Chondrocyte (in vitro differentiated cells): ENCODE results near the gene BCL2. TPM values are rescaled to one million over a fixed set of nuclear protein-coding genes. Genes with fewer than 3 reads are reported as not detected.

Source experiments
- DNase-seq: peaks from one replicate; pipeline ENCODE4 v3.0.0; 2021; ENCODE audit warnings: mixed read lengths, low spot score
- H3K27ac Mint-ChIP-seq: one replicate; pipeline ENCODE4 v1.8.0; 2021; ENCODE audit warnings: mild to moderate bottlenecking, moderate library complexity, mixed read lengths; ENCODE audit not compliant: unreplicated experiment
- H3K27me3 Mint-ChIP-seq: 2 replicates; pipeline ENCODE4 v1.8.0; 2021; ENCODE audit warnings: low read depth, mixed read lengths
- H3K36me3 Mint-ChIP-seq: 2 replicates; pipeline ENCODE4 v1.8.0; 2021; ENCODE audit warnings: low read depth, mixed read lengths
- H3K4me1 Mint-ChIP-seq: 2 replicates; pipeline ENCODE4 v1.8.0; 2021; ENCODE audit warnings: low read depth, mild to moderate bottlenecking, mixed read lengths
- H3K4me3 Mint-ChIP-seq: one replicate; pipeline ENCODE4 v1.8.0; 2021; ENCODE audit warnings: mild to moderate bottlenecking, moderate library complexity, mixed read lengths; ENCODE audit not compliant: unreplicated experiment
- H3K9me3 Mint-ChIP-seq: 2 replicates; pipeline ENCODE4 v1.8.0; 2021; ENCODE audit warnings: low read depth, mixed read lengths
- CTCF ChIP-seq: fragments of 200-600 bp; sonication (generic); IDR thresholded peaks from 2 replicates; pipeline ENCODE4 v1.5.0; 2021; ENCODE audit warnings: antibody characterized with exemption, mild to moderate bottlenecking, moderate library complexity
- total RNA-seq: library from RNA; stranded (reverse); gene quantifications from 3 replicates; pipeline ENCODE4 v1.2.1, GENCODE V29; 2021

Gene BCL2
- total RNA-seq, 1 donor from 2014 or later = 8.6 TPM

GRCh38 chr18:63145166-63145850 is 174.3 kb downstream of the BCL2 start:
- no peak for DNase-seq
- Mint-ChIP-seq H3K36me3 (no peaks in the 10 kb centered on the region), H3K27ac (peak overlapping the region; percentile 92), H3K4me1 (peaks cover 69% of the 10 kb centered on the region), H3K27me3 (no peaks in the 10 kb centered on the region), H3K4me3 (no peak overlapping the region), H3K9me3 (no peaks in the 10 kb centered on the region)
- TF ChIP-seq CTCF = no peak

GRCh38 chr18:63144748-63145147 is 174.8 kb downstream of the BCL2 start:
- DNase-seq = no peak
- no peaks in the 10 kb centered on the region for H3K9me3 Mint-ChIP-seq
- peaks cover 68% of the 10 kb centered on the region for H3K4me1 Mint-ChIP-seq
- H3K27ac Mint-ChIP-seq = peak overlapping the region; percentile 92
- H3K4me3 Mint-ChIP-seq = no peak overlapping the region
- TF ChIP-seq CTCF = no peak
- H3K27me3 Mint-ChIP-seq = no peaks in the 10 kb centered on the region
- no peaks in the 10 kb centered on the region for H3K36me3 Mint-ChIP-seq

- Mint-ChIP-seq H3K36me3 (no peaks in the 10 kb centered on the region), H3K27me3 (no peaks in the 10 kb centered on the region), H3K27ac (no peak overlapping the region), H3K4me3 (no peak overlapping the region), H3K4me1 (peaks cover 55% of the 10 kb centered on the region), H3K9me3 (no peaks in the 10 kb centered on the region)
- DNase-seq = no peak
- TF ChIP-seq CTCF = no peak
Measured at GRCh38 chr18:63143330-63143771, 176.2 kb downstream of the BCL2 start.

- no peak for DNase-seq
- TF ChIP-seq CTCF = no peak
- Mint-ChIP-seq H3K27me3 (peaks cover 3% of the 10 kb centered on the region), H3K4me1 (peaks cover 49% of the 10 kb centered on the region), H3K27ac (no peak overlapping the region), H3K4me3 (no peak overlapping the region), H3K36me3 (no peaks in the 10 kb centered on the region), H3K9me3 (no peaks in the 10 kb centered on the region)
Measured at GRCh38 chr18:63142594-63143225, 176.9 kb downstream of the BCL2 start.

- peaks cover 40% of the 10 kb centered on the region for H3K4me1 Mint-ChIP-seq
- H3K9me3 Mint-ChIP-seq = no peaks in the 10 kb centered on the region
- H3K27me3 Mint-ChIP-seq = peaks cover 3% of the 10 kb centered on the region
- TF ChIP-seq CTCF = no peak
- H3K27ac Mint-ChIP-seq = no peak overlapping the region
- H3K36me3 Mint-ChIP-seq = no peaks in the 10 kb centered on the region
- H3K4me3 Mint-ChIP-seq = no peak overlapping the region
- DNase-seq = no peak
Measured at GRCh38 chr18:63141778-63142176, 177.8 kb downstream of the BCL2 start.
